ENCODE data around the gene MAEL.
"Not testable (repeated sequence)": the region's sequence is repeated elsewhere in the genome, so short reads cannot be mapped to it uniquely, and the experiment has no call there.

Gene MAEL

DNA sequence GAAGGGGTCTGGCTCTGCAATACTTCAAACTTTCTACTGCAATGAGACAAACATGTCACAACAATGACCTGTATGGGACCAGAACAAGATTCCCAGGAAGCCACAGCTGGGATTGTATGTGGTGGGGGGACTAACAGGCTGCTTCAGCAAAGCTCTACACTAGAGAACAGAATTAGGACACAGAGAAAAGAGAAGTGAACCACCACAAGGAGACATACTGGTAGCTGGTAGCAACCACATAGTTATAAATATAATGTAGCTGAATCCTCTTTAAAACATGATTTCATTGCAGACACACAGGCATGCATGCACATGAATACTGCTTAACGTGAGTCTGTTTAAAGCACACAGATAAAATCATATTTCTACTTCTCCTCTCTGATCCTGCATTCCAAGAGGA, 10.3 kb upstream of the MAEL start:
- no peak for DNase-seq (ENCODE audit: low read depth in 2 of 2)

DNA sequence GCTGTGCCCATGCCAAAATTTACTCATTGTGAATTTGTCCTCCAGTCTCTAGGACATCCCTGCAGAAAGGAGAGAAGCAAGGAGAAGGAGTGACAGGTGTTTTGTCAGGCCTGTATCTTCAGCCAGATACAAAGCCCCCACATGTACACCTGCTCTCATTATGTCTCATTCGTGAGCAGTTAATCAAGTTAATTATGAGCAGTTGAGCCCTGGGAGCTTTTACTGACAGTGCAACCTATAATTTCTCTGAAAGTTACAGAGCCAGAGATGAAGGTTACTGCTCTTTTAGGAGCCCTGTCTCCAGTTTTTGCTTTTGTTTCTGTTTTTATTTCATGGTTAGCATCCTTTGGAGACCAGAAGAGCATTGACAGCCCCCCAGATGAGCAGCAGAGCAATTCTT, 8.7 kb upstream of the MAEL start:
- no peak for DNase-seq (ENCODE audit: low read depth in 2 of 2)

DNA sequence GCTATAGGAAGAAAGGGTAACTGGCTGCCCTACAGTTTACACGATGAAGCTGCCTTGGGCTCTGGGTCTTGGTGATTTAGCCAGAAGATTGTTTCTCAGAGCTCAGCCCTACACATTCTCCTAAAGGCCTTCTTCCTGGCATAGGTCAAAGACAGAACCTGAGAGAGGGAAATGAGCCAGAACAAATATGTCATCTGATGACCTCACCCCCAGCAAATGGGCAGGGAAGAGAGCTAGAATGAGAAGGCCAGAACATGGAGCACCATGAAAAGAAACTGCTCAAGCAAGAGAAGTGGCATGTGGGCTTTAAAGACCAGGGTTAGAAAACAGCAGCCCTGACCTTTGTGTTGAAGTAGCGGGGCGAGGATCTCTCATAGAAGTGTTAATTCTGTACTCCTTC, 8.3 kb upstream of the MAEL start:
- DNase-seq (ENCODE audit: low read depth in 2 of 2): no peak

DNA sequence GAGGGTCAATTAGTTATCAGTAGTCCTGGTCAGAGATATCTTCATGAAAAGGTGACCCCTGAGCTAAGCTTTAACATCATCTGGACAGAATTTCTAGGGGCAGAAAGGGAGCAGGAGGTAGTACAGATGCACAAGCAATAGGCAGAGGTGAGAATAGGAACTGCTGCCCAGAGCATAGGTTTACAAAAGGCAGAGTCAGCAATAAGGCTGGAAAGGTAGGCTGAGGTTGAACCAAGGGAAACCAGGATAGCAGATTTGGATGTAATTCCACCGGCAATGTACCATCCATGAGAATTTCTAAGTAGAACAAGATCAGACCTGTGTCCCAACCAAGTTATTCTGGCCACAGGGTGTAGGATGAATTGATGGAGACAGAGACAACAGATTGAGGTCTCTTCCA, 7.5 kb upstream of the MAEL start:
- DNase-seq (ENCODE audit: low read depth in 2 of 2): no peak

DNA sequence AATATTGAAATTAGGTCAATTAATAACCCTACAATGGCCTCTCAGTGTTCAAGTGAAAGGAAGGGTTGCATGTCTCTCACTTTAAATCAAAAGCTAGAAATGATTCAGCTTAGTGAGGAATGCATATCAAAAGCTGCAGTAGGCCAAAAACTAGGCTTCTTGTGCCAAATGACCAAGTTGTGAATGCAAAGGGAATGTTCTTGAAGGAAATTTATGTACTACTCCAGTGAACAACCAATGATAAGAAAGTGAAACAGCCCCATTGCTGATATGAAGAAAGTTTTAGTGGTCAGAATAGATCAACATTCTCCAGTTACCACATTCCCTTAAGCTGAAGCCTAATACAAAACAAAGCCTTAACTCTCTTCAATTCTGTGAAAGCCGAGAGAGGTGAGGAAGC, 10.0 kb downstream of the MAEL start:
- DNase-seq (ENCODE audit: low read depth in 2 of 2): no peak

DNA sequence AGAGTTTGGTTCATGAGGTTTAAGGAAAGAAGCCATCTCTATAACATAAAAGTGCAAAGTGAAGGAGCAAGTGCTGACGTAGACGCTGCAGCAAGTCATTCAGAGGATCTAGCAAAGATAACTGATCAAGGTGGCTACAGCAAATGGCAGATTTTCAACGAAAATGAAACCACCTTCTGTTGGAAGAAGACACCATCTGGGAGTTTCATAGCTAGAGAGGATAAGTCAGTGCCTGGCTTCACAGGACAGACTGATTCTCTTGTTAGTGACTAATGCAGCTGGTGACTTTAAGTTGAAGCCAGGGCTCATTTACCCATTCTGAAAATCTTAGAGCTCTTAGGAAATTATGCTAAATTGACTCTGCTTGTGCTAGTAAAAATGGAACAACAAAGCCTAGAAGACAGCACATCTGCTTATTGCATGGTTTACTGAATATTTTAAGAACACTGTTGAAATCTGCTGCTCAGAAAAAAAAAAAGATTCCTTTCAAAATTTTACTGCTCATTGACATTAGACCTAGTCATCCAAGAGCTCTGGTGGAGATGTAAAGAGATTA, 10.5 kb downstream of the MAEL start:
- DNase-seq (ENCODE audit: low read depth in 2 of 2): no peak

DNA sequence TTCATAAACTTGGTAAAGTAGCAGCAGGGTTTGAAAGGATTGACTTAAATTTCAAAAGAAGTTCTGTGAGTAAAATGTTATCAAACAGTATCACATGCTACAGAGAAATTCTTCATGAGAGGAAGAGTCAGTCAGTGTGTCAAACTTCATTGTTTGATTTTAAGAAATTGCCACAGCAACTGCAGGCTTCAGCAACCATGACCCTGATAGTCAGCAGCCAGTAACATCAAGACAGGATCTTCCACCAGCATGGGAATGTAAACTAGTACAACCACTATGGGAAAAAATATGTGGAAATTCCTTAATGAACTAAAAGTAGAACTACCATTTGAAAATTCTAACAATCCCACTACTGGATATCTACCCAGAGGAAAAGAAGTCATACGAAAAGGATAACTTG, 11.5 kb downstream of the MAEL start:
- DNase-seq (ENCODE audit: low read depth in 2 of 2): no peak

DNA sequence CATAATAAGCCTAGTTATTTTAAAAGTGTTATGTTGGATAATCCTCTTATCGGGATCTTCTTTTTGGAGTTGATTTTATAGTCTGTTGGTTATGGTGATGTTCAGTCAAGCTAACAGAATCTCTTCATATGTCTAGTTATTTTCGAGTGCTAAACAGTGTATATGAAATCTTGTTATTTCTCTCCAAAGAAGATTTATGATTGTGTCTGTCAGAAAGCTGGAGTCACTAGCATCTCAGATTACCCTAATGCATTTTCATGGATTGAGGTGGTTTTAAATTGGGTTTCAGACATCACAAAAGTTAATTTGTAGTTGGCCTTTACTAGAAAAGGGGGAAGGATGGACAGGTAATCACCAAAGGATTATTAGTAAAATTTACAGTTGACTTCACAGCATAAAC, 13.3 kb downstream of the MAEL start:
- no peak for DNase-seq (ENCODE audit: low read depth in 2 of 2)

DNA sequence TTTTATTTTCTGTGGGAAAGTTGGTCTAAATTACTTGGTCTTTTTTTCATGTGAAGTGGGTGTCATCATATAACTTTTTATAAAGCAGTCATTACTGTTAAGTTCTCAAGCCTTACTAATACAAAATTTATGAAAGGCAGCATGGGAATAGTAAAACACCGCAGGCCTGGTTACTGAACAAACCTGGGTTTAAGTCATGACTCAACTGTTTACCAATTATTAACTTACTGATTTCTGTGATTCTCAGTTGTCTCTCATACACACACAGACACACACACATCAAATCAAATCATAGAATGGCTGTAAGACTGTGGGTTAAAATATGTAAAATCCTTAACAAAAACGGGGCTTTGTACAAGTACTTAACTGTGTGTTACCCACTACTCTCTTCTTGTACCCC, 14.6 kb downstream of the MAEL start:
- DNase-seq (ENCODE audit: low read depth in 2 of 2): no peak

DNA sequence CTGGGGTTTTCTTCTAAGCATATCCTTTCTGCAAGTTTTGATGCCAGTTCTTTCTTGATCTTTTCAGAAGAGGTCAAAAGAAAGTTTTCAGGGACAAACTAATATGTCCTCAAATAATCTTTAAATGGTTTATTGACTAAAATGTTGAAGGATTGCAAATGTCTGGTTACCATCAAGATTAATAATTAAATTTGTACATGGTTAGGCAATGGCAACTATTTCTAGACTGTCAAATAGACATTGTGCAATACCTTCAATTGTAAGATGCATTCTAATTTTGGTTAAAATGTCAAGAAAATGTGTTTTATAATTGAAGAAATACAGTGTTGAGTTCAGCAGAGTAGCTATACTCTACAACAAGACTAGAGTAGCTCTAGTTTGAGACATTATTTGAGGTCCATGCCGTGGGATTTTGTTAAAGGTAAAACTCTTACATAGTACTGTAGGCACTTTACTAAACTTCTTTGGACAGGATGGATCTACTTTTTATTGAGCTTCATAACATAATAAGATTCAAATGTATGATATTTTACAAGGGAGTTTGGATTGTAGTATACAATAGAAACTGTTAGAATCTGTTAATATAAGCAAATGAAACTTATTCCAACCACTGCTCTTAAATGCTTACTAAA, 22.6 kb downstream of the MAEL start:
- no peak for DNase-seq (ENCODE audit: low read depth in 2 of 2)

DNA sequence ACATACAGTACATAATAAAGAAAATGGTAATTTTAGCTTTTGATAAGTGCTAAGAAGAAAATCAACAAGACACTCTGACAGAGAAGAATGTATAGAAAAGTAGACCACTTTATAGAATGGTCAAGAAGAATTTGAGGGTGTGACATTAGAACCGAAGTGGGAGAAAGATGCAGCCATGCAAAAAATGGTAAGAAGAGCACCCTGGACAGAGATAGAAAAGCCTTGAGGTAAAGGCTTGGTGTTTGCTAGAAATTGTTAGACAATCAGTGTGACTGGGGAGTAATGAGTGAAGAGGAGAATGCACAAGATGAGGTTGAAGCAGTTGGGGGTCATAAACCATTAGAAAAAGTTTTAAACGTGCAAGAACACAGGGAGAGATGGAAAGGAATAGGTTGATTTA, 23.5 kb downstream of the MAEL start:
- no peak for DNase-seq (ENCODE audit: low read depth in 2 of 2)

DNA sequence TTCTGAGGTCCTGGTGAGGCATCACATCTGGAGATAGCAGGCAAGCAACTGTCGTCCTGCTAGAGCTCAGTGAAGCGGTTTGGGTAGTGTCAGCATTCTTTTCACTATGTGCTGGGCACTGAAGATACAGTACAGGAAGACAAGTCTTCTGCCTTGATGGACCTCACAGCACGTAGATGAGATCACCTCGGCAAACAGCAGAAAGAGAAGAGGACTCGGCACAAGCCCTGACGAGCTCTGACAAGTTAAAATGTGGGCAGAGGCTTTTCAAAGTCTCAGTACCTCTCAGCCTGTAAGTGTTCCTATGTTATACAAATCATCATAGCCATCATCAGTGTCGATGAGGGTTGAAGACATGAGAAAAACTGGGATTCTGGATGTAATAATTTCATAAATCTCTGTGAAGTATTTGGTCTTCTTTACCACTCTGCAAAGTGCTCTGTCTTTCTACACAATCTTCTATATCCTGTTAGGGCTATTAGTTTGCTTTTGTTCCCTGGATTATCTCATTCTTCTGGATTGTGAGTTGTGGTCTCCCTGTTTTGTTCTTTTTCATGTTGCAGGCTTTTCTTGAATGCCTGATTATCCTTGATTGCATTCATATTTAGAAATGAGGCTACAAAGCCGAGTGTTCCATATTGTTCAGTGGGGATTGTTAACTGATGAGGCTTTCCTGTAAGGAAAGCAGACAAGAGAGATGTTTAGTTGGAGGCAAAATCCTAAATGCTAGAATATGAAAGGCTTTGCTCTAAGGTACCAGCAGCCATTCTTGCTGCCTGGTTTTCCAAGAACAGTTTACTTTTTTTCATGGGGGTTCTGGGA, 24.2 kb downstream of the MAEL start:
- DNase-seq (ENCODE audit: low read depth in 2 of 2): no peak

DNA sequence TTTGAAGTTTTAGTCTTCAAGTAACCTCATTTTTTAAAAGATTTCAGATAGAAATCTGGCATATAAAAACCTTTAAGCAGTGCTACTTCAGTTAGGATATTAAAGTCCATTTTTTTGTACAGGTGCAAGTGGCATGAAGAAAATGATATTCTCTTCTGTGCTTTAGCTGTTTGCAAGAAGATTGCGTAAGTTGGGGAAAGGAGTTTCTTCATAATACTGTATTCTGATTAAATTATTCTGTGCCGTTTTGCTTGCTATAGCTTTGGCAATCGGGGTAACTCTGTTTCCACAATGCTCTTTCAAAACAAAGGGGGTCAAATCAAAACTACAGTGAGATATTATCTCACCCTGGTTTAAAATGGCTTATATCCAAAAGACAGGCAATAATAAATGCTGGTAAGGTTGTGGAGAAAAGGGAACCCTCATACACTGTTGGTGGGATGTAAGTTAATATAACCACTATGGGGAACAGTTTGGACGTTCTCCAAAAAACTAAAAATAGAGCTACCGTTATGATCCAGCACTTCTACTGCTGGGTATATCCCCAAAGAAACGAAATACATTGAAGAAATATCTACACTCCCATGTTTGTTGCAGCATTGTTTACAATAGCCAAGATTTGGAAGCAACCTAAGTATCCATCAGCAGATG, 27.1 kb downstream of the MAEL start:
- no peak for DNase-seq (ENCODE audit: low read depth in 2 of 2)

DNA sequence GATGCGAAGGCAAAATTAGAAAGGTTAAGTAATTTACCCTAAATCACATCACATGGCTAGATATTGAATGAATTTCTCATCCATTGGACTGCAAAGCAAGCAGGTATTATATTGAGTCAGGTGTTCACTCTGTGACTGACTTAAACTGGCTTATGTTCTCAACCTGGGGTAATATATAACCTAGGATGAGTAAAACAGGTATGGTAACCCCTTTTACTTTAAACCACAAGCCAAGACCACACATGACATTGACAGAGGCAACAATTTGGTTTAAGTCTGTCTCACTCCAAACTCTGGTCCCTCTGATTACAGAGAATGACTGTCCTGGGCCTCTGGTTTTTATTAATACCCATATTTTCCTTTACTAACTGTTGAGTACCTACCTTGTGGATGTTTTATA, 33.3 kb downstream of the MAEL start:
- DNase-seq (ENCODE audit: low read depth in 2 of 2): no peak

DNA sequence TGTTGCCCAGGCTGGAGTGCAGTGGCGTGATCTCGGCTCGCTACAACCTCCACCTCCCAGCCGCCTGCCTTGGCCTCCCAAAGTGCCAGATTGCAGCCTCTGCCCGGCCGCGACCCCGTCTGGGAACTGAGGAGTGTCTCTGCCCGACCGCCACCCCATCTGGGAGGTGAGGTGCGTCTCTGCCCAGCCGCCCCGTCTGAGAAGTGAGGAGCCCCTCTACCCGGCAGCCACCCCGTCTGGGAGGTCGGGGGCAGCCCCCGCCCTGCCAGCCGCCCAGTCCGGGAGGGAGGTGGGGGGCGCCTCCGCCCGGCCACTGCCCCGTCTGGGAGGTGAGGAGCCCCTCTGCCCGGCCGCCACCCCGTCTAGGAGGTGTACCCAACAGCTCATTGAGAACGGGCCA, 40.5 kb downstream of the MAEL start:
- DNase-seq (ENCODE audit: low read depth in 2 of 2): not testable (repeated sequence)

DNA sequence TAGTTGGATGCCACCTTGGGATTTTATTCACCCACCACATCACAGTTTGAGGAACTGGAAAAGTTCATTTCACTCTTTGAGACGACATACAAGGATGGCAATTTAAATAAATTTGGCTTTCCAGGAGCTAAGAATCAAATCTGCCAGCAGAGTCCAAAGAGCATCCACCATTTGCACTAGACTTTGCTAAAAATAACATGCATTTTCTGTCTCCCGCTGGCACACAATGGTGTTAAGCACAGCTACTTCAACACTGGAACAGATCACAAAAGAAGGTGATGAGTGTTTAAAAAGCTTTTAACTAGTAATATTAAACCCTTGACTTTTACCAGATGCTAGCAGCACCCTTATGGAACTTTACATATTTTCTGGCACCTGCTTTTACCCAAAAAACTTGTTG, 44.6 kb downstream of the MAEL start:
- no peak for DNase-seq (ENCODE audit: low read depth in 2 of 2)

DNA sequence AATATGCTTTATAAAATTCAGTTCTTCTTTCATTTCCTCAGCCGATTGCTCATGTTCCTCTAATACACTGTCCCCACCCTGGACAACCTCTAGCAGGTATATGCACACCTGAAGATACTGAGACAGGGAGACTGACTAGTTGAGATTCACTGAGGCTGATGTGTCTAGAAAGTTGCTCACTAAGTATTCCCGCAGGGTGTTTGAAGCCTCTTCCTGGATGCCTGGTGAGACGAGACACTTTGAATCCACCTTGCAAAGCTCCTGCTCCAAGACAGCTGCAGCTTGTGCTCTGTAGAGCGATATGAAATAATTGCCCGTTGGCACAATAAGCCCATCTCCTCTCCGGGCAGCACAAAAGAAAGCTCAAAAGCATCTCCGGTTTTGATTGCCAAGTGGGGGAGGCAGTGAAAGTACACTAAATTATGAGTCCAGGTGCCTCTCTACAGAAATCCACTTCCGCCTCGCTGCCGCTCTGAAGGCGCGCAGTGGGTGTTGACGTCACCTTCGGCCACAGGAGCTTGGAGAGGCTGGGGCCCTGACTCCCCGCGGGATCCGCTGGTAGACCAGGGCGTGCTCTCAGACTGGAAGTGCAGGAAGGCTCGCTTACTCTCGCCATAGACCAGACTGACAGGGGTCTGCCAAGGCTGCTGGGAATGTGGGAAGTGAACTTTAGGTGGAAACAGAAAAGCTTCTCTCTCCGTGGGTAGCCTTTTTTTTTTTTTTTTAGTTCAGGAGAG, 54.8 kb downstream of the MAEL start:
- no peak for DNase-seq (ENCODE audit: low read depth in 2 of 2)

DNA sequence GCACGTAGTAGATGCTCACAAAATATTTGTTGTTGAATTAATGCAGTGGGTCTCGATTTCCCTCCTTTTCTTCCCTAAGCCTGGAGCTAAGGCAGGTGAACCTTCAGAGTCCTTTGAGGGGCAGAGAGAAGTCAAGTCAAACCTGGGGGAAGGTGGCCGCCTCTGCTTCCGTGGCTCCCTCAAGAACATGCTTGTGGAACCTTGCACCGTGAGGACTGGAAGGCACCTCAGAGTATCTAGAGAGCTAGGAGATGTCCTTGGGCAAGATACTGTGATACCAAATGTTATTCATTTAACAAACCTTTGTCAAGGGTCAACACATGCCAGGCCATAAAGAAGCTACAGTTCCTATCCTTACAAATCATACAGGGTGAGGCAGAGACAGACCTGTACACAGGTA, 62.8 kb downstream of the MAEL start:
- DNase-seq (ENCODE audit: low read depth in 2 of 2): no peak

DNA sequence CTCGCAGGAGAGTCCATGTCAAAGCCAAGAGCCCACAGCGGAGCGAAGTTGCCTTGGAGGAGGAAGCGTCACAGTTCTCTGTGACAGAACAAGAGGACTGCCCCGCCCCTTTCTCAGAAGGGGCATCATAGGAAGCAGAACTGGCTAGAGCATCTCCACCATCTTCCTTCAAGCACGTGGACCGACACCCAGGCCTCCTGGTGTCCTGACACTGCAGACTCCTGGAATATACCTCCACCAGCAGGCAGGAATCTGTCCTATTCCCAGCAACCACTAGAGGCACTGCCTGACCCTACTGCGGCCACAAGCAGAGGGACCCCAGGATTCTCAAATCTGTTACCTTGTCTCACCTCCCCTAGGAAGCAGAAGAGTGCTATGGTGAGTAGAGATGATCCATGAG, 63.3 kb downstream of the MAEL start:
- no peak for DNase-seq (ENCODE audit: low read depth in 2 of 2)

DNA sequence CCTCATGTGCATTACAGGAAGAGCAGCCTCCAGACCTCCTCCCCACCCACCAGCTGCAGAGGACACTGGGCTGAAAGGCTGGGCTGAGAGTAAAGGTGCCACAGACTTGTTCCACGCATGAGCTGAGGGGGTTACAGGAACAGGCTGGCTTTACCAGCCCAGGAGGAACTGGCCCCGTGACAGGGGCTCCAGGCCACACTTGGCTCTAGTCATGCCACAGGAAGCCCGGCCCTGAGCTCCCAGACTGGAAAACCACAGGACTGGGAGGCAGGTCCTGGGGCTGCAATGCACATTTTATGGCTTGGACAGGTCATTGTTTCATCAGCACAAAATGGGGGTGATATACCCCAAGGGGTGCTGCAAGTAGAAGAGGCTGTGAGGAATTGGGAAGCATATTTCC, 65.5 kb downstream of the MAEL start:
- DNase-seq (ENCODE audit: low read depth in 2 of 2): no peak

DNA sequence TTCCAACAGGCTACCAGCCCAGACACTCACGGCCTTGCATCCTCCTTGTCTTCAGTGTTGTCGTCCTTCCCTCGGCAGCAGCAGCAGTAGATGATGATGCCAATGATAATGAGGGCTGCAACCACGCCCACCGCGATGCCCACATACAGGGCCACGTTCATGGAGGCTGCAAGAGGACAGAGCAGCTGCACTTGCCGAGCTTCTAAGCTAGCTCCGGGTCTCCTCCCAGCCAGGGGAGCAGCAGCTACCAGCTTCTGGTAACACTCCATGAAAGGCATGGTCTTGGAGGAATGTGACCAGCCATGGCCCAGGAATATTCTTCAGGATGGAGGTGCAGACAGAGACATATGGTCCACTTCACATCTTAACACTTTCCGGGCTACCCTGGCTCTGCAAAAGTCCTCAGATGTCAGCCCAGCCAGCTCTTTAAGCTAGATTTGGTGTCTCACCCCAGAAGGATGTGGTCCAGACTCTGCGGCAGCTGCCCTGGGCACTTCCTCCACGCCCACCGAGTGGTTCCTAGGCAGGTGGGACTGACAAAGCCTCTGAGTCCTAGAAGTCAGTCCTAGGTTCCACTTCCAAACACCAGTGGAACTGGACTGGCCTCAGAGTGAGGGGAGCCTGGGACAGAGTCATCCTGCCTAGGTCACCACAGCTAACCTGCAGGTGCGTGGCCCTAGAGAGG, 66.0 kb downstream of the MAEL start:
- DNase-seq (ENCODE audit: low read depth in 2 of 2): no peak

Measured in fibroblast of skin of left quadriceps (primary cell).